ENCODE data around the gene FLT3.
A peak's percentile ranks its signal among the peaks of the same experiment; 100 is the strongest.
"Not testable (repeated sequence)": the region's sequence is repeated elsewhere in the genome, so short reads cannot be mapped to it uniquely, and the experiment has no call there.

FLT3 gene

GRCh38 chr13:28100150-28101121, at the start of gene FLT3:
Gene FLT3 (minus strand): TSS chr13:28100576. CDS start chr13:28100510, 66 bp downstream.
- no peak for DNase-seq (ENCODE audit: low read depth)

- DNase-seq (ENCODE audit: low read depth) = peak; percentile 2
Measured at GRCh38 chr13:28147495-28147894, 47.1 kb upstream of the FLT3 start.

GRCh38 chr13:28145049-28145448, 44.7 kb upstream of the FLT3 start:
- no peak for DNase-seq (ENCODE audit: low read depth)

GRCh38 chr13:28141542-28141941, 41.2 kb upstream of the FLT3 start:
- not testable (repeated sequence) for DNase-seq (ENCODE audit: low read depth)

GRCh38 chr13:28140433-28141125, 40.2 kb upstream of the FLT3 start:
- no peak for DNase-seq (ENCODE audit: low read depth)

GRCh38 chr13:28138756-28139470, 38.5 kb upstream of the FLT3 start:
- DNase-seq (ENCODE audit: low read depth) = peak; percentile 94

GRCh38 chr13:28138012-28138755, 37.8 kb upstream of the FLT3 start, which contains the start of gene PAN3:
Gene PAN3 (plus strand): TSS chr13:28138545. CDS start chr13:28138658, 113 bp downstream.
- DNase-seq (ENCODE audit: low read depth) = peak; percentile 89

GRCh38 chr13:28137596-28137995, 37.2 kb upstream of the FLT3 start:
- DNase-seq (ENCODE audit: low read depth) = no peak

- no peak for DNase-seq (ENCODE audit: low read depth)
Measured at GRCh38 chr13:28136916-28137315, 36.5 kb upstream of the FLT3 start.

- DNase-seq (ENCODE audit: low read depth) = no peak
Measured at GRCh38 chr13:28131646-28132045, 31.3 kb upstream of the FLT3 start.

GRCh38 chr13:28129911-28130693, 29.7 kb upstream of the FLT3 start:
- peak; percentile 8 for DNase-seq (ENCODE audit: low read depth)

- DNase-seq (ENCODE audit: low read depth) = no peak
Measured at GRCh38 chr13:28128926-28129325, 28.6 kb upstream of the FLT3 start.

- DNase-seq (ENCODE audit: low read depth) = no peak
Measured at GRCh38 chr13:28128030-28128429, 27.7 kb upstream of the FLT3 start.

GRCh38 chr13:28121224-28121623, 20.8 kb upstream of the FLT3 start:
- DNase-seq (ENCODE audit: low read depth) = no peak

- DNase-seq (ENCODE audit: low read depth) = no peak
Measured at GRCh38 chr13:28120317-28120716, 19.9 kb upstream of the FLT3 start.

GRCh38 chr13:28117689-28118377, 17.5 kb upstream of the FLT3 start:
- DNase-seq (ENCODE audit: low read depth) = no peak

- DNase-seq (ENCODE audit: low read depth) = no peak
Measured at GRCh38 chr13:28116736-28117135, 16.4 kb upstream of the FLT3 start.

GRCh38 chr13:28110414-28110813, 10.0 kb upstream of the FLT3 start:
- no peak for DNase-seq (ENCODE audit: low read depth)

GRCh38 chr13:28106976-28107375, 6.6 kb upstream of the FLT3 start:
- DNase-seq (ENCODE audit: low read depth) = no peak

GRCh38 chr13:28101886-28102285, 1.5 kb upstream of the FLT3 start:
- not testable (repeated sequence) for DNase-seq (ENCODE audit: low read depth)

All from fibroblast of gingiva (primary cell).